GM19372 (cell line): ENCODE results near the gene SH3TC1.

Source experiments
- ATAC-seq: cut with Tn5 transposase; IDR thresholded peaks from one replicate; pipeline ENCODE4 v1.9.1; 2021; ENCODE audit warnings: mild to moderate bottlenecking, low read depth, moderate library complexity; ENCODE audit not compliant: unreplicated experiment

SH3TC1 gene

DNA sequence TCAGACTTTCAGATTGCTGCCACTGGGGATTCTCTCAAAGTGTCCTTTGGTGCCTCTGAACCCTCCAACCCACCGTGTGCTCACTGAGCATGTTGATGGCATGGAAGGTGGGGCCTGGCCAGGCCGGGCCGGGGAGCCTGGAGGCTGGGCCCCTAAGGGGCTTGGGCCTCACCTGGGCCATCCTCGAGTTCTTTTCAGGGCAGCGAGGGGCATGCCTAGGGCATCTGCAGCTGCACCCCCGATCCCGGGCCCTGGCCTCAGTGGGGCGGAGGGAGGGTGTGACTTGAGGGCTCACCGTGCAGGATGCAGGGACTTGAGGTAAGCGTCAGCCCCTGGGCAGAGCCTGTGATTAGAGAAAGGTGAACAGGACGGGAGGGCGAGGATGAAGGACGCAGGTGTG lies 1.6 kb upstream of the SH3TC1 start:
- ATAC-seq, result no peak

DNA sequence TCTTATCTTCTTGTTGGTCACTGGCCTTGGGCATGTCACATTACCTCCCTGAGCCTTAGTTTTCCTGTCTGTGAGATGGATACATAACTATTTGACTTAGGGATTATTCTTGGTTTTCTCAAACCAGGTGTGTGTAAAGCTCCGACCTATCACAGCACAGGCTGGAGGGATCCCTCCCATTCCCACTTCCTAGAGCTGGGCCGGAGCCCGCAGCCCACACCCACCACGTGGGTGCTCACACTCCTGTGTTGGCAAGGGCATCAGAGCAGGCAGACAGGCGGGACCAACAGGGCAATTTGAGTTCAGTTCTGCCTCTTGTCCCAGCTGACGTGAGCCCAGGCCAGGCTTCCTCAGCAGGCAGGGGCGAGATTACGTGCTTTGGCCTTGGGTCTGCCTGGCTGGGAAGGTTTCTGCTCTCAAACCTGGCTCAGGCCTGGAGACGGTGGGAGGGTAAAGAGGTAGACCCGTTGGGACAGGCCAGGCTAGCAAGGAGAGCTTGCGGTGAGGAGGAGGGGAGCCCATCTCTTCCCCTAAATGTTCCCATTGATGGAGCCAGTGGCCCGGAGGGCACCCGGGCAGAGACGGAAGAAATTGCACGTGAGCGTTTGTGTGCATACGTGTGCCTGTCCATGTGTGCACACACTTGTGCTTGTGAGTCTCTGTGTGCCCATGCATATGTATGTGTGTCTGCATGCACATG lies 734 bp upstream of the SH3TC1 start:
- no peak for ATAC-seq

DNA sequence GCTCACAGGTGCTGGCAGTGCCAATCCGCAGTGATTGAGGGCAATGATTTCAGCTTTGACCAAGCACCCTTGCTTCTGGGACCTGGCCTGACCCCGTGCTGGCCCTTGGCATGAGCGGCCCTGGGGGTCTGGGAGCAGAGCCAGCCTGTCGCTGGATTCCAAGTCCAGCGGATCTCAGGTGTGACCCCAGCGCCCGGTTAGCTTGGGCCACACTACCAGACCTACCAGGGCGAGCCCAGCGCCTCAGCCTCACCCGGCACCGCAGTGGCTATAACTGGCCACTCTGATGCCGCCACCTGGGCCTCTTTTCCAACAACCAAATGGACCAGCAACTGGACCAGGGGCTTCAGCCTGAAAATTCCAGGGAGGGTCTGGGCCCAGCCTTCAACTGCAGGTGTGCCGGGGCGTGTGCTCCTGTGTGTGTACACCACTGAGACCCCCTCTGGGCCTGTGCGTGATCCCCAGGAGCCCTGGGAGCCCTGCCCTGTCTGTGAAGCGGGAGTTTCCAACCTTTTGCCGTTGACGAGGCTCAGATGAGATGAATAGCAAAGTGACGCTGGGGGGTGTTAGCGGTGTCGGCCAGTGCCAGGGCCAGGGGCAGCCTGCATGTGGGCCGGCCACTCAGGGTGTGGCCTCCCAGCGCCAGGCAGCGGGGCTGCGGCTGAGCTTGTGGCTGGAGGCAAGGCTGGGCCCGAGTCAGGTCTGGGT lies 658 bp downstream of the SH3TC1 start:
- no peak for ATAC-seq

DNA sequence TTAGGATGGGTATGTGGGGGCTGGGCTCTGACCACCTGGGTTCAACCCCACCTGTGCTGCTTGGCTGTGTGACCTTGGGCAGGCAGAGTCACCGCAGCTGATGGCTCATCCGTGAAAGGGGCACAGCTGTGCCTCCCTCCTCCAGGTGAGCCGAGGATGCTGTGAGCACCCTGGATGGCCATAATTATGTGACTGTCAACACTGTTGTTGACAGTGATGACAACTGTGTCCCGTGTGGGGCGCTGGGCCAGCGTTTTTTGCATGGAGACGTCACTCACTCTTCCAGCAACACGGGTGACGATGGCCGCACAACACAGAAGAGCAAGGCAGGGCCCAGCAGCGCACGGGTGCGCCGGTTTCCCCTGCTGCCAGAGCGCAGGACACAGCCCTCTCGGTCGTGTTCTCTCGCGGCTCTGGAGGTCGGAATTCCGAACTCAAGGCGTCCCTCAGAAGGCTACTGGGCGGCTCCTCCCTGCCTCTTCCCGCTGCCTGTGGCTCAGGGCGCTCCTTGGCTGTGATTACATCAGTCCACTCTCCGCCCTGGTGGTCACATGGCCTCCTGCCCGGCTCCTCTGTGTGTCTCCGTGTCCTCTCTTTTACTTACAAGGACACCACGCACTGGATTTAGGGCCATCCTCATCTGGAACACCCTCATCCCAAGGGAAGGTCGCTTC lies 1.3 kb downstream of the SH3TC1 start:
- ATAC-seq, result no peak

DNA sequence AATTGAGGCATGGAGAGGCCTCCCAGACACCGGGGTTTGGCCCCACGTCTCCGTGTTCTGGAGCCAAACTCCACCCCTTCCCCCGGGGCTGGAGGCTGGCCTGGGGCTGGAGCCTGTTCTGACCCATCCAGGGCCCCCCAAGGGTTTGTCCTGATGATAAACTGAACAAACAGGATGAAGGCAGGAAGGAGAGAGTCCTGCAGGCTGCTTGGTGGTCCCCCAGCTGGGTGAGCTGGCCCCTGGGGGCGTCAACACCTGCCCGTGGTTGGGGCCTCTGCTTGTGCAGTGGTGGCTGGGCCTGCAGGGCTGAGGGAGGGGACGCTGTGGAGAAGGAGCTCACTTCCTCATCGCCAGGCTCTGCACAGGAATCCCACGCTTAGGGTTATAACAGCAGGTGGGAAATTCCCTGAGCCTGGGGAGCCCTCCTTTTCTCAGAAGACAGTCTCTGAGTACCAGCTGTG lies 2.3 kb downstream of the SH3TC1 start:
- peak; percentile 35 for ATAC-seq

DNA sequence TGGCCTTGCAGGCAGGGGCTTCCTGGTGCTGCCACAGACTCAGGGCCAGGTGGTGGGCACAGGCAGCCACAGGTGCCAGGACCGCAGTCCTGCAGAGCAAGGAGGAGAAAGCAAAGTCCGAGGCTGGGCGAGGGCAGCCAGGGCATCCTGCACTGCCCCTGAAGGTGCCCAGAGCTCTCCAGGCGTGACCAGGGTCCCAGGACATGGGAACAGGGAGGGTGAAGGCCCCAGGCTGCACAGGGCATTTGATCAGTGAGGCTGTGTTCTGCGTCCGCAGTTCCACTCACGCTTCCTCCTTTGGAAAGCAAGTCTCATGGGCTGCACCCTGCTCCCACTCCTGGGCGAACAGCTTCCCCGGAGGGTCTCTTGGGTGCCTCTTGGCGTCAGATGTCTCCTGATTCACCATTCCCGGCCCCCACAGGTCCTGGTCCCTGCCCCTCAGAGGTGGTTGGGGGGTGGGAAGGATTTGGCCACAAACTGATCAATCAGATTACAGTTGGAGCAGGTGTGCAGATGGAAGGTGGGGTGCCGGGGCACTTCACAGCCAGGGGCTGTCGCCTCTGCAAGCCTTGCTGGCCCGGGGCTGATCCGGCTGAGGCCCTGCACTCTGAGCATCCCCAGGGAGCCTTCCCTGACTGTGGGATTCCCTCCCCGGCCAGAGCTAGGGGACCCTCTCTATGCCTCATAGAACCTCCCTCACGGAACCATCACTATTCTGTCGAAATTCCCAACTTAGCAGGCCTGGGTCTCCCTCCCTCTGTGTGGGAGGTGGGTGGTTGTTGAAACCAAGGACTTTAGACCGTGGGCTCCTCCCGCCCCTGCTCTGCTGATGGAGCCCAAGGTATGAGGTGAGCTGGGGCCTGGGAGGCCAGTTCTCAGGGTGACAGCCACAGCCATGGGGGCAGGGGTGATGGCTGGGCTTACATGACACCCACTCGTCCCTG lies 3.3 kb downstream of the SH3TC1 start:
- no peak for ATAC-seq

DNA sequence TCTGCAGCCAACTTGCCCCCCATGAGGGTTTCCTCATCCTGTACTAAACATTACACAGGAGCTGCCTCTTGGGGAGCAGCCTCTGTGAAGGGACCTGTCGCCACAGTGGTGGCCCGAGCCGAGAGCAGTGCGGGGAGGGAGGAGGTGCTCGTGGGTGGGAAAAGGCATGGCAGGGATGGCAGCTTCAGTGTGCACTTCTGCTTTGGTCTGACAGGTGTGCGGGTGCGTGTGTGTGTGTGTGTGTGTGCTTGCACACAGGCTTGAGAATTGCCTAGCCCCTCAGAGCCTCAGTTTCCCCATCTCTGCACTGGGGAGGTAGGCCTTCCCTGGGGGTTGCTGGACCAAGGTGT lies 3.9 kb downstream of the SH3TC1 start:
- no peak for ATAC-seq

DNA sequence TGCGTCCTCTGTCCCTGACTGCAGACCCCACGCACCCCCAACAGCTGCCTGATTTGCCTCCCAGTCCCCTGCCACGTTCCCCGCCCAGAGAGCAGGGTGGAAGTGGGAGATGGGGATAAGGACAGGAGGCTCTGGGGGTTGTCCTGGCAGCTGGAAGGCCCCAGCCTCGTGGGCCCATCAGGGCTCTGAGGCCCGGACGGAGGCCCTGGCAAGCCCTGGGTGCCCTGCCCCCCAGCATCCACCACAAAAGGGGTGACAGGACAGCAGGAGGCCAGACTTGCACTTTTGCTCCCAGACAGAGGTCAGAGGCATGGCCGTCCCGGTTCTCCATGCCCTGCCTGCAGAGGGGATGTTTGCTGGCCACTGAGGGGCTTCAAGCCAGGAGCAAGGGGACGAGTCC lies 4.7 kb downstream of the SH3TC1 start:
- no peak for ATAC-seq

DNA sequence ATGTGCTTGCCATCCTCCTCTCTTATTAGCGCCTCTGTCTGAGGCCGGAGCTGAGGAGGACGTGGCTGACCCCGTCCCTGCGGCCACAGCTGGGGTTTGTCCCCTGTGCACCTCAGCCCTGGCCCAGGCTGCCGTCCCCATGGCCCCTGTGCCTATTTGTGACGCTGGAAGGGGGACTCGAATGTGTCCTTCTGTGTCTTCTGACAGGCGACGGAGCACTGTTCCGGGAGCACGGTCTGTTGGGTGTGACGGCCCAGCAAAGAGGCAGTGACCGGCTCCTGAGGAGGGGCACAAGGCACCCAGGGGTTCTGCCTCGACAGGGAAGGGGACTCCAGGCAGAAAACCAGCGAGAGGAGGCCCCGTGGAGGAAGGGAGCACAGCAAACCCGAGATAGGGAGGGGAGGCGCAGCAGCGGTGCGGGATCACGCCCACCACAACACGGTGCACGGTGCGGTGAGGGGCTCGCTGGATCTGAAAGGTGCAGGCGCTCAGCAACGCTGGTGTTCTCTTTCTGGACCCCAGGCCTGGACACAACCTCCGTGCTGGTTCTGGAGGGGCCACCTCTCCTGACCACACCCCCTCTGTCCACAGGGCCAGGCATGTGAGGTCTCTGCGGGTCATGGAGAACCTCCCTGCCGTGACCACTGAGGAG lies 5.6 kb downstream of the SH3TC1 start:
- no peak for ATAC-seq

DNA sequence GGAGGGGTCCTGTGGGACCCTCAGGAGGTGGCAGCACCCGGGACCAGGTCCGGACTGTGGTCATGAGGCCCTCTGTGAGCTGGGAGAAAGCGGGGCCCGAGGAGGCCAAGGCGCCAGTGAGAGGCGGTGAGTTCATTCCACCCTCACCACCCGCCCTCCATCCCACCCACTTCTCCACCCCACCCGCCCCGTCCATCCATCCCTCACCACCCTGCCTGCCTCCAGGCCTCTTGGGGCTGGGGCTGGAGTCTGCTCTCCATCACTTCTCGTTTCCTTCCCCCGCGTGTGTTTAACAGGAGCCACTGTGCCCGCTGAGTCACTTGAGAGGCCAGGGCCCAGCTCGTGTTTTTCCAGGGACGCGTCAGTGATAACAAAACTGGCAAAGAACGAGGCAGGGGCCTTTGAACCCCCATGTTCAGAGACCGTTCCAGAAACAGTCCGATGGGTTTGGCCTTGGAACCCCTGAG lies 6.2 kb downstream of the SH3TC1 start:
- ATAC-seq, result no peak

DNA sequence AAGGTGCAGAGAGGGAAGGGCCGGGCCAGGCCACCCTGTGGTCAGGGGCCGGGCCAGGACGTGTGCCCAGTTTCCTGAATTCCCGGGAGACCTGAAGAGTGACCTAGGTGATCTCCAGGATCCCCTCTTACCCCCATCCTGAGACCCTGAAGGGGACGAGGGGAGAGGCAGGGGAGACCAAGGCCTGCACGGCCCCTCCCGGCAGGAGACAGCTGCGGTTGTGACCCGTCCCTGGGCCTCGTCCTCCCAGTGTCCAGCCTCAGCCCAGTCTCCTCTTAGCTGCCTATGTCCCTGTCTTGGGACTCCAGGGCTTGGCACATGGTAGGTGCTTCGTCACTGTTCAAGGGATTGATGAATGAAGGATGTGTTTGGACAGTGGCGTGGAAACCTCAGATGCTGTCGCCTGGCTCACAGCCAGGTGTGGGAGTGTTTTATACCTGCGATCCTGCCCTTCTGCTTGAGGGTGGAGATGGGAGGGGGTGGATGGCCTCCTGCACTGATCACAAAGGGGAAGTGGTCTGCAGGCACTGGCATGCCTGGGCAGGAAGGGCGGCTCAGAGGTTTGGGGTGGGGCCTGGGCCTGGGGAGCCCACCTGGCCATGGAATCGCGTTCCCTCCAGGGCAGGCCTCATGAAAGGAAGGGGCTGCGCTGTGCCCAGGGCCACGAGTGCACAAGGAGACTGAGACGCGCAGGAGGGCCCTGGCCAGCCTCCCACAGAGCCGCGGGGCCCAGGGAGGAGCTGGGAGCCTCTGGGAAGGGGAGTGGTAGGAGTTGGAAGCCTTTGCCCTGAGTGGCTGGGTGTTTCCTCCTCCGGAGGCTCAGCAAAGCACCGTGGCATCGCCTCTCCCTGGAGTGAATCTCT lies 6.9 kb downstream of the SH3TC1 start:
- ATAC-seq, result no peak

DNA sequence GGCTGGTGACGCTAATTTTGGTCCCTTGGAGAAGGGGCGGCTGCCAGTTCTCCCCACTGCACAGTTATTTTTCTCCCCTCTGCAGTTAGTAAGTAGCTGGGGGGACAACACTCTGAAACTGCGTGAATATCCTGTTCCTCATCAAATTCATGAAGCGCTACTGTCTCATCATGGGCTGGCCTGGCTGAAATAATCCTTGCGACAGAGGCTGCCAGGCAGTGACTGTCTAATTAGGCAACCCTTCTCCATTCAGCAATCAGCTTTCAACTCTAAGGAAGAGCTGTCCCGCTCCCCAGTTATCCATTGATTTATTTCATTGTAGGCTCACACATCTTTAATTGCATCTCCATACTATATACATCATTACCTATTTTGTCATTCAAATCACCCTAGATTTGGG lies 8.2 kb downstream of the SH3TC1 start:
- no peak for ATAC-seq

DNA sequence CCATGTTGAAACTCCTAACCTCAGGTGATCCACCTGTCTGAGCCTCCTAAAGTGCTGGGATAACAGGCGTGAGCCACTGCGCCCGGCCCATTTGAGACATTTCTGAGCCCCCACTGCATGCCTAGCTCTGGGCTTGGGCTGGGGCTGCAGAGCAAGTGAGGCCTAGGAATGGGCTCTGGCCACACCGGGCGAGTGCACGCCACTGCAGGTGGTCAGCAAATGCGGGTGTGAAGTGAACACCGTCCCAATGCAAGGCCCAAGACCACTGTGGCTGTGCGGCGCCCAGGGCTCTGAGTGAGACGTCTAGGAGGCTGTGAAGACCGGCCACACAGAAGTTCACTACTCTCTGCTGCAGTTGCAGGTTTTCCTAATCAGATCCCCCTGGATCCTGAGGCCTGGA lies 9.5 kb downstream of the SH3TC1 start:
- ATAC-seq, result no peak

DNA sequence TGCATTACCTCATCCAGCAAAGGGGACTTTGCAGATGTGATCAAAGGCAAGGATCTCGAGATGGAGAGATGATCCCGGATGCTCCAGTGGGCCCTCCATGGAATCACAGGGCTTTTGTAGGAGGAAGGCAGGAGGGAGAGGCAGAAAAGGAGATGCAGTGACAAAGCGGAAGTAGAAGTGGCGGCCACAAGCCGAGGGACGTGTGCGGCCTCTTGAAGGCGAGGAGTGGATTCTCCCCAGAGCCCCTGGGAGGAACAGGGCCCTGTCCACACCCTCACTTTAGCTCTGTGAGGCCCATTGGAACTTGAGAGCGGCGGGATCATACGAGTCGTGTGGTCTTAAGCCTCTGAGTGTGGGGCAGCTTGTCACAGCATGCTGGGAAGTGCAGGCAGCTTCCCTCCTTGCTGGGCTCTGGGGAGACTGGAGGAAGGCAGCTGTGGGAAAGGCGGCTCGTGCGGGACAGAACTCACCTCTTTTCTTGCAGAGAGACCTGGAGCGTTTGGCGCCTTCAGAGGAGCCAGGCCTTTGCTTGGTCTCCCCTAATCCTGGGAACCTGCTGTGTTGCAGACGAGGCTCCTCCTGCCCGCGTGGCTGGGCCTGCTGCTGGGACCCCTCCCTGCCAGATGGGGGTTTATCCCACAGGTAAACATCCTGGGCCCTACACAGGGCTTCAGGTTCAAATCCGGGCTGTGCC lies 10.2 kb downstream of the SH3TC1 start:
- ATAC-seq, result no peak

DNA sequence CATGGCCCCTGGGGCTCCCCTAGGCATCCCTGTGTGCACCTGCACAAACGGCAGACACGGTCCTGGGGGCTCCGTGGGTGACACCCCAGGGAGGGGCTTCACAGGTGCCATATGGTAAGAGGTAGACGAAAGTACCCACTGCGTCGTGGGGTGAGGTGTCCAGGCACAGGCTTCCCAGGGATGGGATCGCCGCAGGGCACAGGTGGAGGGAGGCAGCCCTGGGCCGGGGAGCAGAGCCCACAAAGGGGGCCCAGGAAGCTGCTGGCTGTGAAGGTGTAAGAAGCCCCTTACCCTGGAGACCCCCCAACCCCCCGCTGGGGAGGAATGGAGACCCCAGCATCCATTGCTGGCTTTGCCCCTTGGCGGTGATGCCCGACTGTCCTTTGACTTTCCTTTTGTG lies 10.9 kb downstream of the SH3TC1 start:
- no peak for ATAC-seq

DNA sequence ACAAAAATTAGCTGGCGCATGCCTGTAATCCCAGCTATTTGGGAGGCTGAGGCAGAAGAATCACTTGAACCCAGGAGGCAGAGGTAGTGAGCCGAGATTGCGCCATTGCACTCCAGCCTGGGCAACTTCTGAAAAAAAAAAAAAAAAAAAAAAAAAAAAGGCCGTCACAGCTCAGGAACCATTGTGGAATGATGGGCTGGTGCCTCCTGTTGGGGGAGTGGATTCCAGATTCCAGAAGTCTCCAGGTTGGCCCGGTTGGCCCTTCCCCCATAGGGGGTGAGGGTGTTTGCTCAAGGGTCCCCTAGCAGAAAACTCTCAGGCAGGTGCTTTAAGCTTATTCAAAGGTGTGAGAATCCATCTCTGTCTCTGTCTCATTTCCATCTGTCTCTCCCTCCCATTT lies 11.5 kb downstream of the SH3TC1 start:
- ATAC-seq, result no peak

DNA sequence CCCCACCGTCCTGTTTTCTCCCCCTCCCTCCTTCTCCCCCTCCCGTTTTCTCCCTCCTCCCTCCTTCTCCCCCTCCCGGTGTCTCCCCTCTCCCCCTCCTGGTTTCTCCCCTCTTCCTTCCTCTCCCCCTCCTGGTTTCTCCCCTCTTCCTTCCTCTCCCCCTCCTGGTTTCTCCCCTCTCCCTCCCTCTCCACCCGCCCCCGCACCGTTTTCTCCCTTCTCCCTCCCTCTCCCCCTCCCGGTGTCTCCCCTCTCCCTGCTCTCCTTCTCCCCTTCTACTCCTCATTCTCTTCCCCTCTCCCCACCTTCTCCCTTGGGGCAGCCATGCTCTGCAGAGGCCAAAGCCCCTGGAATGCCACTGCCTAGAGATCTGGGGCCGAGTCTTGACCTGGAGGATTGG lies 12.2 kb downstream of the SH3TC1 start:
- ATAC-seq, result no peak

DNA sequence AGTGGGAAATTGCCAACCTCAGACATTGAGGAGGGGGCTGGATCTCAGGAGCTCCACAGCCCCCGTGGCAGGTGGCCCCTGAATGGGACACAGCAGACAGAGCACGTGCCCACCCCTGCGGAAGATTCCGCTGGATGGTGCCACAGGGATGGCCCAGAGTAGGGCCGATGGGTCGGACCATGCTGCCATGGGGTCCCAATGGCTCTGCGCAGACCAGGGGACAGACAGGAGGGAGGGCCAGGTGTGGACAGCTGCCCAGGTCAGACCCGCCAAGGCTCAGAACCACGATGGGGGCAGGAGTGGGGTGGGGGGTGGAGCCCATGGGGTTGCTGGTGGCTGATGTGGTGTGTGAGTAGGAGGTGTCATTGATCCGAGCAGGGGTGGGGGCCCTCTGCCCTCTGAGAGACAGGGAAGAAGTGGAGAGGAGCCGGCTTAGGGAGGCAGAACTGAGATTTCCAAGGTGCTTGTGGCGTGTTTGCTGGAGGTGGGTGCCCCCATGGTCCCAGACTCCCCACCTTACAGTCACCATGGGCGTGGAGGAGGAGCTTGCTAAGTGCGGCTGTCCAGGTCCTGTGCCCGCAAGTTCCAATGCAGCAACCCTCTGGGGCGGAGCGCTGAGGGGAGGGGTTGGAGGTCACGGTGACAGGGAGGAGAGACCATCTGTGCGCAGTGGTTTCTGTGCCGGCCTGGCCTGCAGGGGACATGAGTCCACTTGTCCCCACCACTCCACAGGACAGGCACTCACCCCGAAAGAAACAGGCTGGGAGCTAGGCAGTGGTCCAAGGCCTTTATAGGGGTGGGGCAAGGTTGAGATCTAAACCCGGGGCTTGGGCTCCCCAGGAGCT lies 12.9 kb downstream of the SH3TC1 start:
- ATAC-seq, result no peak
